ENCODE data around the gene DDB1.

The DDB1 gene

GRCh38 chr11:61327669-61328071 lies 5.2 kb downstream of the DDB1 start:
- no peak for TF ChIP-seq ZFX (IDR thresholded peaks at IDR 0.05)
- TF ChIP-seq CTCF (conservative IDR thresholded peaks at IDR 0.05), result no peak
- no peak overlapping the region for H3K27ac ChIP-seq

- peak overlapping the region; percentile 48; the same call in 1 of the 2 replicates for H3K27ac ChIP-seq
- no peak for TF ChIP-seq ZFX (IDR thresholded peaks at IDR 0.05)
Observed at GRCh38 chr11:61325649-61326414, 7.1 kb downstream of the DDB1 start.

GRCh38 chr11:61315260-61315659 lies 17.6 kb downstream of the DDB1 start:
- no peak overlapping the region for H3K27ac ChIP-seq
- no peak for TF ChIP-seq CTCF (conservative IDR thresholded peaks at IDR 0.05)
- no peak for TF ChIP-seq ZFX (IDR thresholded peaks at IDR 0.05)

GRCh38 chr11:61310749-61311148 lies 22.2 kb downstream of the DDB1 start:
- no peak for TF ChIP-seq CTCF (conservative IDR thresholded peaks at IDR 0.05)
- H3K27ac ChIP-seq, result no peak overlapping the region

- H3K27ac ChIP-seq, result no peak overlapping the region
- no peak for TF ChIP-seq ZFX (IDR thresholded peaks at IDR 0.05)
- no peak for TF ChIP-seq CTCF (conservative IDR thresholded peaks at IDR 0.05)
Observed at GRCh38 chr11:61309739-61310138, 23.2 kb downstream of the DDB1 start.

GRCh38 chr11:61309141-61309540 lies 23.8 kb downstream of the DDB1 start:
- no peak overlapping the region for H3K27ac ChIP-seq
- no peak for TF ChIP-seq ZFX (IDR thresholded peaks at IDR 0.05)
- no peak for TF ChIP-seq CTCF (conservative IDR thresholded peaks at IDR 0.05)

GRCh38 chr11:61307354-61307753 lies 25.6 kb downstream of the DDB1 start:
- no peak overlapping the region for H3K27ac ChIP-seq
- TF ChIP-seq ZFX (IDR thresholded peaks at IDR 0.05) (no peak), CTCF (conservative IDR thresholded peaks at IDR 0.05) (no peak)

- TF ChIP-seq ZFX (IDR thresholded peaks at IDR 0.05) (no peak), CTCF (conservative IDR thresholded peaks at IDR 0.05) (no peak)
Observed at GRCh38 chr11:61306221-61306620, 26.7 kb downstream of the DDB1 start.

More at GRCh38 chr11:61306221-61306620, 26.7 kb downstream of the DDB1 start:
- H3K27ac ChIP-seq, result no peak overlapping the region
